ENCODE data around the gene USP26.
"Not testable (repeated sequence)": the region's sequence is repeated elsewhere in the genome, so short reads cannot be mapped to it uniquely, and the experiment has no call there.

Gene USP26, protein sequence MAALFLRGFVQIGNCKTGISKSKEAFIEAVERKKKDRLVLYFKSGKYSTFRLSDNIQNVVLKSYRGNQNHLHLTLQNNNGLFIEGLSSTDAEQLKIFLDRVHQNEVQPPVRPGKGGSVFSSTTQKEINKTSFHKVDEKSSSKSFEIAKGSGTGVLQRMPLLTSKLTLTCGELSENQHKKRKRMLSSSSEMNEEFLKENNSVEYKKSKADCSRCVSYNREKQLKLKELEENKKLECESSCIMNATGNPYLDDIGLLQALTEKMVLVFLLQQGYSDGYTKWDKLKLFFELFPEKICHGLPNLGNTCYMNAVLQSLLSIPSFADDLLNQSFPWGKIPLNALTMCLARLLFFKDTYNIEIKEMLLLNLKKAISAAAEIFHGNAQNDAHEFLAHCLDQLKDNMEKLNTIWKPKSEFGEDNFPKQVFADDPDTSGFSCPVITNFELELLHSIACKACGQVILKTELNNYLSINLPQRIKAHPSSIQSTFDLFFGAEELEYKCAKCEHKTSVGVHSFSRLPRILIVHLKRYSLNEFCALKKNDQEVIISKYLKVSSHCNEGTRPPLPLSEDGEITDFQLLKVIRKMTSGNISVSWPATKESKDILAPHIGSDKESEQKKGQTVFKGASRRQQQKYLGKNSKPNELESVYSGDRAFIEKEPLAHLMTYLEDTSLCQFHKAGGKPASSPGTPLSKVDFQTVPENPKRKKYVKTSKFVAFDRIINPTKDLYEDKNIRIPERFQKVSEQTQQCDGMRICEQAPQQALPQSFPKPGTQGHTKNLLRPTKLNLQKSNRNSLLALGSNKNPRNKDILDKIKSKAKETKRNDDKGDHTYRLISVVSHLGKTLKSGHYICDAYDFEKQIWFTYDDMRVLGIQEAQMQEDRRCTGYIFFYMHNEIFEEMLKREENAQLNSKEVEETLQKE

GRCh38 chrX:133097031-133097430 is at the start of gene USP26:
TSS of gene USP26 (minus strand) at chrX:133097109. CDS start at chrX:133028220, 68,889 bp downstream.
- DNase-seq, result no peak

GRCh38 chrX:133134282-133134681 is 37.4 kb upstream of the USP26 start:
- DNase-seq, result no peak

DNA sequence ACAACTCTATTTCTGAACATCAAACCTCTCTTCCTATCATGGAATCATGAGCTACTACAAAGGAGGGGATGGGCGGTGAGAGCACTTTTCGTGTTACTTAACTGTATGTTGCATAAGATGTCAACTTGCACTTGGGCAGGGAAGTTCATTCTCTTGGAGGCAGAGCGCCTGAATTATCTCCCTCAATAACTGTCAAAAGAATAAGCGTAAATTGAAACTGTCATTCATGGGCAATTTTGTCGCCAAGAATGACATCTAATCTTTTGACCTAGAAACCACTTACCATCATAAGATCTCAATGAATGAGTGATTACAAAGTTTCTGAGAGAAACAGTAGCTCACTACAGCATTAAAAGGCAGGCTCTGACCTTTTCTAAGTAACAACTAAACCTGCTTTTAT is 23.5 kb upstream of the USP26 start:
- no peak for DNase-seq

- no peak for DNase-seq
Measured at GRCh38 chrX:133094098-133094731, 2.7 kb downstream of the USP26 start.

DNA sequence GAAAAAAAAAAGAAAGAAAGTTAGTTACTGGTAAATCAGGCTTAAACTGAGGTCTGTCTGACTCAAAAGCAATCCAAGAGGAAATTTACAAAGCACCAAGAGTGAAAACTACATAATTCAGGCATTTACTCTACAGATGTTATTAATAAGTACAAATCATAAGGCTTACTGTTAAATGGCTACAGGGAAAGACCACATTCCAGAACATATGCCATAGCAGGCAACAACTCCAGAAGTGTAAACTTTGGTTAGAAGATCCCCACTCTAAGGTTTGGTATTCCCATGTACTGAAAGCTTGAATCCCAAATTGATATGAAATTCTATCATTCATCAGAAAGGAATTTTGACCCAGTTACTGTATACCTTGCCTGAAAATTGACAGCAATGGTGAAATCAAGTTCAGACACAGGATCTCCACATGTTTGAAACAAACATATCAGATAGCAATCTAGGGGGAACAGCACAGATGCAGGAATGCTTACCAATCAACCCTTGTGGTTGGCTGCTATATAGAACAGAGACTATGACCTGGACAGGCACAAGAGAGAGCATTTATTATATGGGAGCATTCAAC is 6.6 kb downstream of the USP26 start:
- no peak for DNase-seq

- DNase-seq, result no peak
Measured at GRCh38 chrX:133089411-133089810, 7.5 kb downstream of the USP26 start.

DNA sequence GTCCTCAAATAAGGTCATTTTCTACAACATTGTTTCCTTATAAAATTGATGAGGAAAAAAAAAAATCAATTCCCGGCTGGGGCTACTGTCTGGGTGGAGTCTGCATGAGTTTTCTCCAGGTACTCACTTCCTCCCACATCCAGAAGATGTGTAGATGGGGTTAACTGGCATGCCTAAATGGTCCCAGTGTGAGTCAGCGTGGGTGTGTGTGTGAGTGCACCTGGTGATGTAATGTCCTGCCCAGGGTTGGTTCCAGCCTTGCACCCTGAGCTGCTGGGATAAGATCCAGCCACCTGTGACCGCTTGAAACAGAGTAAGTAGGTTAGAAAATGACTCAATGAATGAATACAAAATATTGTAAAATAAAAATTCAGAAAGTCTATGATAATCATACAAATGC is 11.1 kb downstream of the USP26 start:
- no peak for DNase-seq

DNA sequence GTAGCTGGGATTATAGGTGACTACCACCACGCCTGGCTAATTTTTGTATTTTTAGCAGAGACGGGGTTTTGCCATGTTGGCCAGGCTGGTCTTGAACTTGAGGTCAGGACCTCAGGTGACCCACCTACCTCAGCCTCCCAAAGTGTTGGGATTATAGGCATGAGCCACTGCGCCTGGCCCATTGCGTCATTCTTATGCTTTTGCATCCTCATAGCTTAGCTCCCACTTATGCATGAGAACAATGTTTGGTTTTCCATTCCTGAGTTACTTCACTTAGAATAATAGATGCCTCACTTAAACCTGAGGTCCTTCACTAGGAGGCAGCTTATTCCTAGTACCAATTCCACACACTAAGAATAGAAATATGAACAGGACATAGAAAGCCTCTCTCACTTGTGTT is 11.9 kb downstream of the USP26 start:
- not testable (repeated sequence) for DNase-seq

DNA sequence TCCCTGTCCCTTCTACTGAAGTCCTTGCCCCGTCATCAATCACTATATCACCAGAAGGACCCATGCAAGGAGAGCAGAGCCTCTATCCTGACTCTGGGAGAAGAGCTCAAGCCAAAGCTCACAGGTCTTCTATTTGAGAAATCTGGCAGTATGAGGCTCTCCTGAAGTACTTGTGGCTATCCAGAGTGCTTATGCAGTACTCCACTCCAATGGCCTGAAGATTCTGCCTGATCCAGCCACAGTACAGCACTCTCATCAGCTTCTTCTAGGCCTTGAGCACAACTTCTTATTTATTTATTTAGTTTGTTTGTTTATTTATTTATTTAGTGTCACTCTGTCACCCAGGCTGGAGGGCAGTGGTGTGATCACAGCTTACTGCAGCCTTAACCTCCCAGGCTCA is 13.0 kb downstream of the USP26 start:
- DNase-seq, result no peak

DNA sequence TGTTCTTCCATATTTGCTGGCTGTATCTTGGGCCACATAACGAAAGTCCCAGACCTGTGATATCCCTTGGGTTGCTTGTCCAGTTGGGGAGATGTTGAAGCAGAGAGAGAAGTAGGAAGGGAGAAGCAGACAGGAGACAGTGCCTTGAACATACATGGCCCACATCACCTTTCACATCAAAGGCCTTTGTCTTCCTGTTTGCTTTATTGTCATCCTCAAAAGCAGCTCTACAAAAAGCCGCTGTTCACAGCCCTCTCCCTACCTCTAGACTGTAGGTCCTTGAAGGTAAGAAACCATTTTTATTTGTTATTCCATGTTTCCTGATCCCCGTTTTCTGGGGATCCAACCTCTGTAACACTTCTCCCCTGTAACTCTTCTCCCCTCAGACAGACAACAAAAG is 14.9 kb downstream of the USP26 start:
- DNase-seq, result no peak

GRCh38 chrX:133077856-133078255 is 19.1 kb downstream of the USP26 start:
- not testable (repeated sequence) for DNase-seq

GRCh38 chrX:133072566-133072965 is 24.3 kb downstream of the USP26 start:
- no peak for DNase-seq

- no peak for DNase-seq
Measured at GRCh38 chrX:133068461-133068860, 28.4 kb downstream of the USP26 start.

- DNase-seq, result no peak
Measured at GRCh38 chrX:133056341-133056740, 40.6 kb downstream of the USP26 start.

DNA sequence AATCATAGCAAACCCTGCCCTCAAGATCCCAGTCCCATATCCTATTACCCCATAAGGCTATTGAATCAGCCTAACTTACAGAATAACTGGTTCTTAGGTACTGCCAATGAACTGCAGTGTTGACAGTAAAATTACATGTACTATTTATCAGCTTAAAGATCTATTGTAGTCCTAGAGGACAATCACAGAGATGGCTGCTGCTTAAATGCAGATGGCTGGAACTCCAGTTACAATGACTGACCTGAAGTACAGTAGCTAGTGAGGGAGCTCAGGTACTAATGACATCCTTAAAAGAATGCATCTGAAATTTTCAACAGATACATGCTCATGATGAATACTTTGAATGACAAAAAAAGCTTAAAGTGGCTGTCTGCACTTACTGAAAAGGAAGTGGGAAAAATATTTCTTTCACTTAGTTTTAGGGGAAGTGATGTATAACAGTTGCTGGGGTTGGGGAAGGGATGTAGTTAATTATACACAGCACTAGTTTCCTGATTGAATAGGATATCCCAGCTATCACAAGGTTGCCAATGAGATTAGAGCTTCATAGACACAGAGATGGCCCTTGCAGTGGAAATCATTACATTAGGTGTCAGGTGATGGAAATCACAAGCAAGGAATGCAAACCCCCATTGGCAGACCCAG is 42.0 kb downstream of the USP26 start:
- peak; percentile 1 for DNase-seq

DNA sequence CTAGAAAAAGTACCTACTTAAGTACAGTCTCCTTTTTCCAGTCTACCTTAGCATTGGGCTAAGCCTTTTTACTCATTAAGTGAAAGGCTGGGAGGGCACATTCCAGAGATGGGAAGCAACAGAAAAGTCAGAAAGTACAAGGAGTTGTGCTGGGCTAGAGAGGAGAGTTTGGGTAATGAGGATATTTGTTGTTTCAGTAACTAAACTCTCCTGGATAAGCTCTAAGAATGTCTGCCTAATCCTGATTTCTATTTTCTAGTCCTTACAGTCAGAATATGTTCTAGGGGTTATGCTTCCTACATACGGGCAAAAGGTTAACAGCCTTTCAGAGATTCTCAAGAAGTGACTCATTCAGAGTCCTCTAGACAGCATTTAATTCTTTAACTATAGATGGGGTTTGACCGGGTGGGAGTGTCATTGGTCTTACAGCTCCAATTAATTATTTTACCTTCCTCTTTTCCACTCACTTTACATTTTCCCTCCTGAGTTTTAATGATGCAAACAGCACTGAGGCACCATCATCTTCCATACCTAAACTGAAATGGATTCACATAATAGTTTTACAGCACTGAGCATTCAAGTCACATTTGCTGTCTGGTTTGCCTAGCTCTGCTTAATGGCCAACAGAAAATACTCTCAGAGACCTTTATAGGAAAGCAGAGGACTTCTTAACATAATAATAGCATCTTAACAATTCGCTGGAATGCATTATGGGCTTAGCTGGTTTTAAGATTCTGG is 42.9 kb downstream of the USP26 start:
- no peak for DNase-seq

DNA sequence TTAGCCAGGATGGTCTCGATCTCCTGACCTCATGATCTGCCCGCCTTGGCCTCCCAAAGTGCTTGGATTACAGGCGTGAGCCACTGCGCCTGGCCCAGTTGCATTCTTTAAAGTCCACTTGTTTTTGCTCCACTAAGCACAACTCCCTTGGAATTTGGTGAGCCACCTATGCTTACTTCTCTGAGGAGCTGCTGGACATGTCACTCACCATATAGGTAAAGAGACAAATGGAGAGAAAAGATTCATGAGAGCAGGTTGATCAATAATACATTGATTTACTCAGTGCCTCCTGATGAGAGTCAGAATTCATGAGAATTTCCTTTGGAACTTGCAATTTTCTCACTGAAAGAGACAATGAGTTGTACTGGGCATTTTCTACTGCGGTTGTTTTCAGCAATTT is 48.2 kb downstream of the USP26 start:
- no peak for DNase-seq

DNA sequence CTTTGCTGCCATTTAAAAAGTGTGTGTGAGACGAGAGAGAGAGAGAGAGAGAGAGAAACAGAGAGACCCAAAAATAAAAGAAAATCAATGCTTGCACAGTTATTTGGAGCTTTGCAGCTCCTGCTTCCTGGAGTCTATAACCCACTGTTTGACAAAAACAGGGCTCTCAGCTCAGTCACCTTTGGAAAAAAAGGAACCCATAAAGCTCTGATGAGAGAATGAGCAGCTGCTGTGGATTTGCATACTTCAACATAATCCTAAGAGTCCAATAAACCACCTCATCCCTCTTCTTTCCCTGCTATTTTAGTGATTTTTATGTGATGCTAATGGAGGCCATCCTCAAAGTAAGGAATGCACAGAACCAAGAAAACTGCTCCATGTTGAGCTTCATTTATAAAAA is 50.3 kb downstream of the USP26 start:
- no peak for DNase-seq

DNA sequence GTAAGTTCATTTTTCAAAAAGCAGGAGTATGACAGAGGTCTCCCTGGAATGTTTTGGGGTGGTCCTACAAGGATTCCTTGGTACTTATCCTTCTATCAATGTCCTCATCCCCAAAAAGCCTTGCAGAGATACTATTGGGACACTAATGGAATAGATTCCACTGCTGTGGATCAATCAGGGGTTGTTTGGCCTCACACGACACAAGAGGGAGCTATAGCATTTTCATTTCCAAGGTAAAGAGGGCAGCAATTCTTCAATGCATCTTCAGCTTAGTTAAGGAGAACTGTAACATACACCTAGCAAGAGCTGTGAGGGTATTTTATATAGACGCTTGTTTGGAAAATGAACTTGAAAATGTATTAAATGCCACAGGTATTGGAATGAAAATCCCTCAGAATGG is 50.9 kb downstream of the USP26 start:
- no peak for DNase-seq

GRCh38 chrX:133044145-133044786 is 52.6 kb downstream of the USP26 start:
- not testable (repeated sequence) for DNase-seq

DNA sequence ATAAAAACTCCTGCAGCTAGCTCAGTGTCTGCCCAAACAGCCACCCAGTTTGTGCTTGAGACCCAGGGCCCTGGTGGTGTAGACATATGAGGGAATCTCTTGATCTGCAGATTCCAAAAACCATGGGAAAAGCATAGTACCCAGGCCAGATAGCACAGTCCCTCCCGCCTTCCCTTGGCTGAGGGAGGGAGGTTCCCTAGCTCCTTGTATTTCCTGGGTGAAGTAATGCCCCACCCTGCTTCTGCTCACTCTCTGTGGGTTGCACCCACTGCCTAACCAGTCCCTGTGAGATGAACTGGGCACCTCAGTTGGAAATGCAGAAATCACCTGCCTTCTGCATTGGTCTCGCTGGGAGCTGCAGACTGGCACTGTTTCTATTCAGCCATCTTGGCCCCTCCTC is 54.6 kb downstream of the USP26 start:
- DNase-seq, result no peak

Measured in MV-4-11 (cell line).